ENCODE data around the gene MRPL1.
A peak's percentile ranks its signal among the peaks of the same experiment; 100 is the strongest.

Gene MRPL1

GRCh38 chr4:77862478-77863216 is at the start of gene MRPL1:
Gene MRPL1, plus strand, starts transcription at chr4:77862830. Its CDS starts 19 bp downstream, at chr4:77862849.
- H3K4me3 Mint-ChIP-seq, result peak within 1 kb of the TSS; percentile 96
- no peaks in the 10 kb centered on the region for H3K9me3 Mint-ChIP-seq
- H3K4me1 Mint-ChIP-seq, result peaks cover 59% of the 10 kb centered on the region
- peak within 1 kb of the TSS; percentile 100 for H3K27ac Mint-ChIP-seq
- ATAC-seq (peak; percentile 82), DNase-seq (ENCODE audit: low spot score in 2 of 2) (peak; percentile 67 to 92)
- peaks cover 61% of the 10 kb centered on the region for H3K36me3 Mint-ChIP-seq

- peak overlapping the region; percentile 33 for H3K4me3 Mint-ChIP-seq
- H3K9me3 Mint-ChIP-seq, result no peaks in the 10 kb centered on the region
- H3K36me3 Mint-ChIP-seq, result peaks cover 68% of the 10 kb centered on the region
- no peak for DNase-seq (ENCODE audit: low spot score in 2 of 2)
- peaks cover 52% of the 10 kb centered on the region for H3K4me1 Mint-ChIP-seq
- H3K27ac Mint-ChIP-seq, result peak overlapping the region; percentile 38
- ATAC-seq, result no peak
Measured at GRCh38 chr4:77815636-77816035, 47.0 kb upstream of the MRPL1 start.

GRCh38 chr4:77816546-77816945 is 46.1 kb upstream of the MRPL1 start:
- peaks cover 65% of the 10 kb centered on the region for H3K36me3 Mint-ChIP-seq
- DNase-seq (ENCODE audit: low spot score in 2 of 2) (no peak), ATAC-seq (no peak)
- no peaks in the 10 kb centered on the region for H3K9me3 Mint-ChIP-seq
- peak overlapping the region; percentile 21 for H3K27ac Mint-ChIP-seq
- peak overlapping the region; percentile 99 for H3K4me3 Mint-ChIP-seq
- peaks cover 52% of the 10 kb centered on the region for H3K4me1 Mint-ChIP-seq

- peak overlapping the region; percentile 99 for H3K27ac Mint-ChIP-seq
- DNase-seq (ENCODE audit: low spot score in 2 of 2) (no peak), ATAC-seq (no peak)
- peak overlapping the region; percentile 99 for H3K4me3 Mint-ChIP-seq
- peaks cover 57% of the 10 kb centered on the region for H3K36me3 Mint-ChIP-seq
- H3K9me3 Mint-ChIP-seq, result no peaks in the 10 kb centered on the region
- peaks cover 52% of the 10 kb centered on the region for H3K4me1 Mint-ChIP-seq
Measured at GRCh38 chr4:77817304-77818072, 45.1 kb upstream of the MRPL1 start.

- H3K4me3 Mint-ChIP-seq, result peak overlapping the region; percentile 99
- peaks cover 57% of the 10 kb centered on the region for H3K36me3 Mint-ChIP-seq
- H3K9me3 Mint-ChIP-seq, result no peaks in the 10 kb centered on the region
- H3K4me1 Mint-ChIP-seq, result peaks cover 48% of the 10 kb centered on the region
- ATAC-seq, result peak; percentile 33
- DNase-seq (ENCODE audit: low spot score in 2 of 2), result peak; percentile 17 to 74
- H3K27ac Mint-ChIP-seq, result peak overlapping the region; percentile 99
Measured at GRCh38 chr4:77818073-77818601, 44.5 kb upstream of the MRPL1 start.

- H3K27ac Mint-ChIP-seq, result peak within 1 kb of the TSS; percentile 99
- peak within 1 kb of the TSS; percentile 99 for H3K4me3 Mint-ChIP-seq
- H3K9me3 Mint-ChIP-seq, result no peaks in the 10 kb centered on the region
- DNase-seq (ENCODE audit: low spot score in 2 of 2) (peak; percentile 63 to 87), ATAC-seq (peak; percentile 60)
- H3K36me3 Mint-ChIP-seq, result peaks cover 57% of the 10 kb centered on the region
- peaks cover 42% of the 10 kb centered on the region for H3K4me1 Mint-ChIP-seq
Measured at GRCh38 chr4:77818602-77819403, 43.8 kb upstream of the MRPL1 start, which contains the start of gene CNOT6L. Gene CNOT6L, minus strand, starts transcription at chr4:77819368. Its CDS starts 60 bp downstream, at chr4:77819308.

GRCh38 chr4:77819404-77819842 is 43.2 kb upstream of the MRPL1 start:
- peaks cover 36% of the 10 kb centered on the region for H3K4me1 Mint-ChIP-seq
- peak overlapping the region; percentile 99 for H3K27ac Mint-ChIP-seq
- DNase-seq (ENCODE audit: low spot score in 2 of 2) (no peak), ATAC-seq (peak; percentile 46)
- H3K4me3 Mint-ChIP-seq, result peak overlapping the region; percentile 99
- H3K36me3 Mint-ChIP-seq, result peaks cover 57% of the 10 kb centered on the region
- H3K9me3 Mint-ChIP-seq, result no peaks in the 10 kb centered on the region

- Mint-ChIP-seq H3K9me3 (no peaks in the 10 kb centered on the region), H3K36me3 (peaks cover 52% of the 10 kb centered on the region), H3K27ac (peak overlapping the region; percentile 99), H3K4me3 (peak overlapping the region; percentile 99), H3K4me1 (peaks cover 34% of the 10 kb centered on the region)
- DNase-seq (ENCODE audit: low spot score in 2 of 2) (peak; percentile 95 to 97), ATAC-seq (peak; percentile 86)
Measured at GRCh38 chr4:77819843-77820648, 42.6 kb upstream of the MRPL1 start.

GRCh38 chr4:77820649-77821561 is 41.7 kb upstream of the MRPL1 start:
- Mint-ChIP-seq H3K36me3 (peaks cover 44% of the 10 kb centered on the region), H3K27ac (peak overlapping the region; percentile 99), H3K4me3 (peak overlapping the region; percentile 99), H3K4me1 (peaks cover 29% of the 10 kb centered on the region), H3K9me3 (no peaks in the 10 kb centered on the region)
- ATAC-seq, result no peak
- peak in 1 of 2 donors; percentile 72 for DNase-seq (ENCODE audit: low spot score in 2 of 2)

- DNase-seq (ENCODE audit: low spot score in 2 of 2) (no peak), ATAC-seq (peak; percentile 29)
- H3K4me3 Mint-ChIP-seq, result peak overlapping the region; percentile 99
- H3K4me1 Mint-ChIP-seq, result peaks cover 32% of the 10 kb centered on the region
- peaks cover 38% of the 10 kb centered on the region for H3K36me3 Mint-ChIP-seq
- no peaks in the 10 kb centered on the region for H3K9me3 Mint-ChIP-seq
- H3K27ac Mint-ChIP-seq, result peak overlapping the region; percentile 99
Measured at GRCh38 chr4:77821775-77822174, 40.9 kb upstream of the MRPL1 start.

- no peak overlapping the region for H3K4me3 Mint-ChIP-seq
- no peaks in the 10 kb centered on the region for H3K9me3 Mint-ChIP-seq
- no peaks in the 10 kb centered on the region for H3K36me3 Mint-ChIP-seq
- H3K27ac Mint-ChIP-seq, result peak overlapping the region; percentile 7
- peaks cover 43% of the 10 kb centered on the region for H3K4me1 Mint-ChIP-seq
- ATAC-seq, result no peak
- no peak for DNase-seq (ENCODE audit: low spot score in 2 of 2)
Measured at GRCh38 chr4:77826275-77826674, 36.4 kb upstream of the MRPL1 start.

- H3K4me3 Mint-ChIP-seq, result no peak overlapping the region
- H3K4me1 Mint-ChIP-seq, result peaks cover 33% of the 10 kb centered on the region
- H3K9me3 Mint-ChIP-seq, result no peaks in the 10 kb centered on the region
- DNase-seq (ENCODE audit: low spot score in 2 of 2), result no peak
- H3K36me3 Mint-ChIP-seq, result no peaks in the 10 kb centered on the region
- ATAC-seq, result no peak
- H3K27ac Mint-ChIP-seq, result peak overlapping the region; percentile 7
Measured at GRCh38 chr4:77827343-77827742, 35.3 kb upstream of the MRPL1 start.

- Mint-ChIP-seq H3K36me3 (no peaks in the 10 kb centered on the region), H3K27ac (no peak overlapping the region), H3K4me3 (no peak overlapping the region), H3K9me3 (no peaks in the 10 kb centered on the region), H3K4me1 (peaks cover 13% of the 10 kb centered on the region)
- DNase-seq (ENCODE audit: low spot score in 2 of 2) (no peak), ATAC-seq (no peak)
Measured at GRCh38 chr4:77833126-77833724, 29.4 kb upstream of the MRPL1 start.

Measured in stimulated activated effector memory CD8-positive, alpha-beta T cell treated with anti-CD3 and anti-CD28 coated beads, Interleukin-12 subunit alpha, Interleukin-12 subunit beta, amount 100 ng/mL, for 72 hours (primary cell).